ENCODE measurements around the gene SAMD4A. TPM values are rescaled to one million over a fixed set of nuclear protein-coding genes. Genes with fewer than 3 reads are reported as not detected.
"Not testable (repeated sequence)": the region's sequence is repeated elsewhere in the genome, so short reads cannot be mapped to it uniquely, and the experiment has no call there.

SAMD4A gene
- total RNA-seq, 1 donor from 2014 or later = 57.0 TPM

GRCh38 chr14:54796961-54797360 lies 230.0 kb downstream of the SAMD4A start:
- TF ChIP-seq CTCF (IDR thresholded peaks at IDR 0.05) = no peak
- no peaks in the 10 kb centered on the region for H3K4me1 Mint-ChIP-seq (ENCODE audit: low read depth)
- peaks cover 20% of the 10 kb centered on the region for H3K9me3 Mint-ChIP-seq (ENCODE audit: low read depth)
- peaks cover 12% of the 10 kb centered on the region for H3K36me3 Mint-ChIP-seq (ENCODE audit: low read depth)
- no peak overlapping the region for H3K27ac Mint-ChIP-seq (ENCODE audit: unreplicated experiment)
- no peak for DNase-seq (ENCODE audit: low spot score)
- no peak overlapping the region for H3K4me3 Mint-ChIP-seq (ENCODE audit: unreplicated experiment)
- H3K27me3 Mint-ChIP-seq (ENCODE audit: low read depth) = peaks cover 2% of the 10 kb centered on the region

GRCh38 chr14:54797556-54797955 lies 230.6 kb downstream of the SAMD4A start:
- Mint-ChIP-seq H3K27me3 (ENCODE audit: low read depth) (peaks cover 2% of the 10 kb centered on the region), H3K4me1 (ENCODE audit: low read depth) (no peaks in the 10 kb centered on the region), H3K36me3 (ENCODE audit: low read depth) (peaks cover 12% of the 10 kb centered on the region), H3K9me3 (ENCODE audit: low read depth) (peaks cover 20% of the 10 kb centered on the region), H3K27ac (ENCODE audit: unreplicated experiment) (no peak overlapping the region), H3K4me3 (ENCODE audit: unreplicated experiment) (no peak overlapping the region)
- no peak for TF ChIP-seq CTCF (IDR thresholded peaks at IDR 0.05)
- no peak for DNase-seq (ENCODE audit: low spot score)

- DNase-seq (ENCODE audit: low spot score) = no peak
- Mint-ChIP-seq H3K27me3 (ENCODE audit: low read depth) (peaks cover 3% of the 10 kb centered on the region), H3K9me3 (ENCODE audit: low read depth) (peaks cover 20% of the 10 kb centered on the region), H3K36me3 (ENCODE audit: low read depth) (peaks cover 12% of the 10 kb centered on the region), H3K4me3 (ENCODE audit: unreplicated experiment) (no peak overlapping the region), H3K4me1 (ENCODE audit: low read depth) (no peaks in the 10 kb centered on the region), H3K27ac (ENCODE audit: unreplicated experiment) (no peak overlapping the region)
- no peak for TF ChIP-seq CTCF (IDR thresholded peaks at IDR 0.05)
Observed at GRCh38 chr14:54797986-54798385, 231.1 kb downstream of the SAMD4A start.

- no peak for DNase-seq (ENCODE audit: low spot score)
- Mint-ChIP-seq H3K36me3 (ENCODE audit: low read depth) (peaks cover 12% of the 10 kb centered on the region), H3K9me3 (ENCODE audit: low read depth) (peaks cover 20% of the 10 kb centered on the region), H3K4me3 (ENCODE audit: unreplicated experiment) (no peak overlapping the region), H3K27ac (ENCODE audit: unreplicated experiment) (no peak overlapping the region), H3K27me3 (ENCODE audit: low read depth) (peaks cover 6% of the 10 kb centered on the region), H3K4me1 (ENCODE audit: low read depth) (no peaks in the 10 kb centered on the region)
- no peak for TF ChIP-seq CTCF (IDR thresholded peaks at IDR 0.05)
Observed at GRCh38 chr14:54798465-54799124, 231.7 kb downstream of the SAMD4A start.

- not testable (repeated sequence) for H3K4me1 Mint-ChIP-seq (ENCODE audit: low read depth); DNase-seq (ENCODE audit: low spot score); H3K4me3 Mint-ChIP-seq (ENCODE audit: unreplicated experiment); H3K36me3 Mint-ChIP-seq (ENCODE audit: low read depth); H3K27me3 Mint-ChIP-seq (ENCODE audit: low read depth); H3K27ac Mint-ChIP-seq (ENCODE audit: unreplicated experiment)
- peaks cover 15% of the 10 kb centered on the region for H3K9me3 Mint-ChIP-seq (ENCODE audit: low read depth)
Observed at GRCh38 chr14:54801482-54801881, 234.6 kb downstream of the SAMD4A start.

- peaks cover 15% of the 10 kb centered on the region for H3K9me3 Mint-ChIP-seq (ENCODE audit: low read depth)
- TF ChIP-seq CTCF (IDR thresholded peaks at IDR 0.05) = no peak
- peaks cover 8% of the 10 kb centered on the region for H3K4me1 Mint-ChIP-seq (ENCODE audit: low read depth)
- no peak overlapping the region for H3K4me3 Mint-ChIP-seq (ENCODE audit: unreplicated experiment)
- H3K27ac Mint-ChIP-seq (ENCODE audit: unreplicated experiment) = no peak overlapping the region
- peaks cover 3% of the 10 kb centered on the region for H3K36me3 Mint-ChIP-seq (ENCODE audit: low read depth)
- DNase-seq (ENCODE audit: low spot score) = no peak
- peaks cover 6% of the 10 kb centered on the region for H3K27me3 Mint-ChIP-seq (ENCODE audit: low read depth)
Observed at GRCh38 chr14:54803396-54803795, 236.5 kb downstream of the SAMD4A start.

Measured in chondrocyte (in vitro differentiated cells).